OCI-LY1 (cell line): Measurements from ENCODE around the gene ZDHHC14.

Experiments
- H2AFZ ChIP-seq: fragments of 200-600 bp; sonication (generic), shearing (Covaris generic); 2 replicates; pipeline ENCODE4 v1.6.0; 2014; ENCODE audit warnings: antibody characterized with exemption, mild to moderate bottlenecking, low read length
- H3F3A ChIP-seq: fragments of 200-600 bp; sonication (generic), shearing (Covaris generic); 2 replicates; pipeline ENCODE4 v1.6.0; 2014; ENCODE audit warnings: mild to moderate bottlenecking, antibody characterized with exemption, low read length, moderate library complexity; ENCODE audit not compliant: insufficient read depth
- H3K27ac ChIP-seq: fragments of 200-600 bp; sonication (generic); 2 replicates; pipeline ENCODE4 v1.5.1; 2014; ENCODE audit warnings: low read length, mixed run types, mild to moderate bottlenecking, low read depth; ENCODE audit not compliant: poor library complexity, severe bottlenecking
- H3K27me3 ChIP-seq: fragments of 200-600 bp; sonication (generic); 2 replicates; pipeline ENCODE4 v1.6.0; 2014; ENCODE audit warnings: antibody characterized with exemption, mild to moderate bottlenecking, low read length, moderate library complexity; ENCODE audit not compliant: insufficient read depth
- H3K36me3 ChIP-seq: fragments of 200-600 bp; sonication (generic); 2 replicates; pipeline ENCODE4 v1.6.1; 2014; ENCODE audit warnings: mild to moderate bottlenecking, antibody characterized with exemption, low read length, moderate library complexity, mixed read lengths; ENCODE audit not compliant: insufficient read depth
- H3K4me1 ChIP-seq: fragments of 200-600 bp; sonication (generic); 2 replicates; pipeline ENCODE4 v1.5.1; 2014; ENCODE audit warnings: mild to moderate bottlenecking, low read length, moderate library complexity; ENCODE audit not compliant: insufficient read depth, severe bottlenecking
- H3K4me2 ChIP-seq: fragments of 200-600 bp; sonication (generic), shearing (Covaris generic); 2 replicates; pipeline ENCODE4 v1.6.1; 2014; ENCODE audit warnings: low read length
- H3K4me3 ChIP-seq: fragments of 200-600 bp; sonication (generic); 2 replicates; pipeline ENCODE4 v1.5.1; 2014; ENCODE audit warnings: low read length, low read depth, mild to moderate bottlenecking, mixed read lengths; ENCODE audit not compliant: poor library complexity, severe bottlenecking
- H3K79me2 ChIP-seq: fragments of 200-600 bp; shearing (Covaris generic); 2 replicates; pipeline ENCODE4 v1.6.1; 2016; ENCODE audit warnings: mixed run types, low read length, mixed read lengths; ENCODE audit not compliant: insufficient read depth
- H3K9ac ChIP-seq: fragments of 200-600 bp; sonication (generic), shearing (Covaris generic); 2 replicates; pipeline ENCODE4 v1.6.1; 2014; ENCODE audit warnings: mild to moderate bottlenecking, low read length, mixed read lengths
- H3K9me2 ChIP-seq: fragments of 200-600 bp; sonication (generic), shearing (Covaris generic); 2 replicates; pipeline ENCODE4 v1.6.1; 2014; ENCODE audit warnings: low read depth, mild to moderate bottlenecking, low read length, mixed read lengths
- H3K9me3 ChIP-seq: fragments of 200-600 bp; shearing (Covaris generic); 2 replicates; pipeline ENCODE4 v1.6.1; 2014; ENCODE audit warnings: low read length, mixed read lengths
- H4K20me1 ChIP-seq: fragments of 200-600 bp; sonication (generic), shearing (Covaris generic); 2 replicates; pipeline ENCODE4 v1.6.0; 2016; ENCODE audit warnings: mild to moderate bottlenecking, low read length; ENCODE audit not compliant: insufficient read depth
- CTCF ChIP-seq: fragments of 200-600 bp; sonication (generic), shearing (Covaris generic); IDR thresholded peaks from 2 replicates; pipeline ENCODE4 v1.5.1; 2017; ENCODE audit warnings: mild to moderate bottlenecking, antibody characterized with exemption, low read length, moderate library complexity, mixed read lengths
- EZH2 ChIP-seq: fragments of 200-600 bp; sonication (generic), shearing (Covaris generic); IDR thresholded peaks from 2 replicates; pipeline ENCODE4 v1.8.0; 2017; ENCODE audit warnings: borderline replicate concordance, mixed run types, mild to moderate bottlenecking, antibody characterized with exemption, low read length, moderate library complexity, mixed read lengths

The ZDHHC14 gene

GRCh38 chr6:157606516-157606915, 225.5 kb downstream of the ZDHHC14 start:
- no peaks in the 10 kb centered on the region; the same call in 1 of the 2 replicates for H3K27me3 ChIP-seq
- no peaks in the 10 kb centered on the region for H3K9me3 ChIP-seq
- no peaks in the 10 kb centered on the region for H3K36me3 ChIP-seq
- no peak overlapping the region for H3K4me3 ChIP-seq
- H3K27ac ChIP-seq, result no peak overlapping the region
- H3K9me2 ChIP-seq, result no peaks in the 10 kb centered on the region
- no peaks in the 10 kb centered on the region for H4K20me1 ChIP-seq
- no peak overlapping the region for H3K4me2 ChIP-seq
- H3K4me1 ChIP-seq, result no peaks in the 10 kb centered on the region
- H3K9ac ChIP-seq, result no peak overlapping the region
- H3F3A ChIP-seq, result no peaks in the 10 kb centered on the region
- H2AFZ ChIP-seq, result no peak overlapping the region
- H3K79me2 ChIP-seq, result no peaks in the 10 kb centered on the region
- no peak for TF ChIP-seq CTCF
- no peak for TF ChIP-seq EZH2

GRCh38 chr6:157607317-157608109, 226.5 kb downstream of the ZDHHC14 start:
- H3K9ac ChIP-seq, result no peak overlapping the region
- no peak overlapping the region for H3K4me2 ChIP-seq
- H4K20me1 ChIP-seq, result no peaks in the 10 kb centered on the region
- H3K4me3 ChIP-seq, result no peak overlapping the region
- H3K27me3 ChIP-seq, result no peaks in the 10 kb centered on the region; the same call in 1 of the 2 replicates
- H3K9me3 ChIP-seq, result no peaks in the 10 kb centered on the region
- no peaks in the 10 kb centered on the region for H3K79me2 ChIP-seq
- H3K36me3 ChIP-seq, result no peaks in the 10 kb centered on the region
- no peak for TF ChIP-seq CTCF
- no peak for TF ChIP-seq EZH2
- no peak overlapping the region for H3K27ac ChIP-seq
- H3K4me1 ChIP-seq, result no peaks in the 10 kb centered on the region
- H3K9me2 ChIP-seq, result no peaks in the 10 kb centered on the region
- H3F3A ChIP-seq, result no peaks in the 10 kb centered on the region
- no peak overlapping the region for H2AFZ ChIP-seq

GRCh38 chr6:157608221-157609075, 227.5 kb downstream of the ZDHHC14 start:
- H3K9me3 ChIP-seq, result no peaks in the 10 kb centered on the region
- H3K9me2 ChIP-seq, result no peaks in the 10 kb centered on the region
- H2AFZ ChIP-seq, result no peak overlapping the region
- no peaks in the 10 kb centered on the region for H3K4me1 ChIP-seq
- H3K27me3 ChIP-seq, result no peaks in the 10 kb centered on the region; the same call in 1 of the 2 replicates
- no peak overlapping the region for H3K4me2 ChIP-seq
- no peaks in the 10 kb centered on the region for H4K20me1 ChIP-seq
- TF ChIP-seq EZH2, result no peak
- no peak for TF ChIP-seq CTCF
- no peak overlapping the region for H3K4me3 ChIP-seq
- H3F3A ChIP-seq, result no peaks in the 10 kb centered on the region
- H3K27ac ChIP-seq, result no peak overlapping the region
- no peaks in the 10 kb centered on the region for H3K79me2 ChIP-seq
- no peak overlapping the region for H3K9ac ChIP-seq
- H3K36me3 ChIP-seq, result no peaks in the 10 kb centered on the region
